Measurements from ENCODE around the gene PES1. TPM values are rescaled to one million over a fixed set of nuclear protein-coding genes. Genes with fewer than 3 reads are reported as not detected.

Gene PES1
- total RNA-seq, 1 donor from 2014 or later = 108 TPM

- no peak overlapping the region for H3K4me3 ChIP-seq (ENCODE audit: low read depth, low read length)
- DNase-seq (ENCODE audit: low read depth) (no peak), FAIRE-seq (no peak)
- no peaks in the 10 kb centered on the region for H3K36me3 ChIP-seq (ENCODE audit: control insufficient read depth, insufficient read depth, low read length)
- TF ChIP-seq, protein P1, sequence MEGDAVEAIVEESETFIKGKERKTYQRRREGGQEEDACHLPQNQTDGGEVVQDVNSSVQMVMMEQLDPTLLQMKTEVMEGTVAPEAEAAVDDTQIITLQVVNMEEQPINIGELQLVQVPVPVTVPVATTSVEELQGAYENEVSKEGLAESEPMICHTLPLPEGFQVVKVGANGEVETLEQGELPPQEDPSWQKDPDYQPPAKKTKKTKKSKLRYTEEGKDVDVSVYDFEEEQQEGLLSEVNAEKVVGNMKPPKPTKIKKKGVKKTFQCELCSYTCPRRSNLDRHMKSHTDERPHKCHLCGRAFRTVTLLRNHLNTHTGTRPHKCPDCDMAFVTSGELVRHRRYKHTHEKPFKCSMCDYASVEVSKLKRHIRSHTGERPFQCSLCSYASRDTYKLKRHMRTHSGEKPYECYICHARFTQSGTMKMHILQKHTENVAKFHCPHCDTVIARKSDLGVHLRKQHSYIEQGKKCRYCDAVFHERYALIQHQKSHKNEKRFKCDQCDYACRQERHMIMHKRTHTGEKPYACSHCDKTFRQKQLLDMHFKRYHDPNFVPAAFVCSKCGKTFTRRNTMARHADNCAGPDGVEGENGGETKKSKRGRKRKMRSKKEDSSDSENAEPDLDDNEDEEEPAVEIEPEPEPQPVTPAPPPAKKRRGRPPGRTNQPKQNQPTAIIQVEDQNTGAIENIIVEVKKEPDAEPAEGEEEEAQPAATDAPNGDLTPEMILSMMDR (IDR thresholded peaks at IDR 0.05; ENCODE audit: insufficient read depth, low read length, severe bottlenecking) = no peak
- H3K27me3 ChIP-seq (ENCODE audit: control insufficient read depth, insufficient read depth, low read length) = peaks cover 4% of the 10 kb centered on the region
Observed at GRCh38 chr22:30537083-30537731, 54.5 kb downstream of the PES1 start.

- Histone ChIP-seq H3K27me3 (ENCODE audit: control insufficient read depth, insufficient read depth, low read length) (no peaks in the 10 kb centered on the region), H3K4me3 (ENCODE audit: low read depth, low read length) (no peak overlapping the region), H3K36me3 (ENCODE audit: control insufficient read depth, insufficient read depth, low read length) (no peaks in the 10 kb centered on the region)
- TF ChIP-seq, protein P1 (IDR thresholded peaks at IDR 0.05; ENCODE audit: insufficient read depth, low read length, severe bottlenecking) = no peak
- FAIRE-seq = no peak
- DNase-seq (ENCODE audit: low read depth) = no peak
Observed at GRCh38 chr22:30535182-30535581, 56.5 kb downstream of the PES1 start.

DNA sequence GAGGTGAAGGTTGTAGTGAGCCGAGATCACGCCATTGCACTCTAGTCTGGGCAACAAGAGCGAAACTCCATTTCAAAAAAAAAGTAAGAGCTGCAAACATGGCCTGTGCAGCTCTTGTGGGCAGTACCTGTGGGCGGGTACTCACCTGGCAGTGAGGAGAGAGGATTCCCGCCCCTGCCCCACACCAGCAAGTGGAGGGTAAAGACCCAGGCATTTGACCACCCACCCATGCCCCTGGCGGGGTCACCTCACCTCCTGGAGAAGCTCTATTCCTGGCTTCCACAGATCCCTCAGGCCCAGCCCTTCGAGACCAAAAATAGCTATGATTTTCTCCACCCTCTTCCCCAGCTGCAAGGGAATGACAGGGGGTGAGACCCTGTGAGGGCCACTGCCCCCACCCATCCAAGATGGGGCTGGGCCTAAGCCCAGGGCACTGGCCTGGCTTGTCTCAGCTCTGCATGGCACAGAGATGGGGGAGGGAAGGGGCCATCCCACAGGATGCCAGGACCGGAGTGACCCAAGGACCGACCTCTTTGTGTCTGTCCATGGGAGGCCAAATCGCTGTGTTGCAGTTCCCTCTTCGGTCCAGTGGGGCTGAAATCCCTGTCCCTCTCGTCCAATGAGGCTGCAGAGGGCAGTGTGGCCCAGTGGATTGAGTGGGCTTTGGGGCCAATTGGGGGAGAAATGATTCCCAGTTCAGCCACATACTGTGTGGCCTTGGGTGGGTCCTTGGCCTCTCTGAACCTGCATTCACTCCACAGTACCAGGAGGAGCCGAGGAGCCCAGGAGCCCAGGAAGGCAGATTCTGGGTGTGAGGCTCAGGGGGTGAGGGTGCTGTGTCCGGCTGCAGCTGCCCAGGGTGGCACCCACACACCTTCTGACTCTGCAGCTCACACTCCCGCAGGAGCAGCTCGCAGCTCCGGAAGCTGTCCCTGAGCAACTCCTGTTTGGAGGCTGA is 59.8 kb downstream of the PES1 start:
- DNase-seq (ENCODE audit: low read depth) (no peak), FAIRE-seq (no peak)
- Histone ChIP-seq H3K4me3 (ENCODE audit: low read depth, low read length) (no peak overlapping the region), H3K27me3 (ENCODE audit: control insufficient read depth, insufficient read depth, low read length) (no peaks in the 10 kb centered on the region), H3K36me3 (ENCODE audit: control insufficient read depth, insufficient read depth, low read length) (no peaks in the 10 kb centered on the region)
- TF ChIP-seq, protein P1 (IDR thresholded peaks at IDR 0.05; ENCODE audit: insufficient read depth, low read length, severe bottlenecking) = no peak

DNA sequence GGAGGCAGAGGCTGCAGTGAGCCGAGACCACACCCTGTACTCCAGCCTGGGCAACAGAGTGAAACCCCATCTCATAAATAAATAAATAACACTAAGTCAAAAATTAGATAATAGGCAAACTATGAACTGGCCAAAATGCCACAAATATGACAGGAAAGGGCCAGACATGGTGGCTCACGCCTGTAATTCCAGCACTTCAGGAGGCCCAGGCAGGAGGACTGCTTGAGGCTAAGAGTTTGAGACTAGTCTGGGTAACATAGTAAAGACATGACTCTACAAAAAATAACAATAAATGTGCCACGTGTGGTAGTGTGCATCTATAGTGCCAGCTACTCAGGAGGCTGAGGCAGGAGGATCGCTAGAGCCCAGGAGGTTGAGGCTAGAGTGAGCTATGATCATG is 65.1 kb downstream of the PES1 start:
- DNase-seq (ENCODE audit: low read depth) (no peak), FAIRE-seq (no peak)
- TF ChIP-seq, protein P1 (IDR thresholded peaks at IDR 0.05; ENCODE audit: insufficient read depth, low read length, severe bottlenecking) = no peak
- H3K4me3 ChIP-seq (ENCODE audit: low read depth, low read length) = no peak overlapping the region
- peaks cover 4% of the 10 kb centered on the region for H3K27me3 ChIP-seq (ENCODE audit: control insufficient read depth, insufficient read depth, low read length)
- H3K36me3 ChIP-seq (ENCODE audit: control insufficient read depth, insufficient read depth, low read length) = no peaks in the 10 kb centered on the region

Other genes with a start within 250 kb of the PES1 start
- gene SF3A1, start 235.0 kb downstream of the PES1 start, total RNA-seq = 17.9 and 20.1 TPM in 2 replicates
- 0.38 and 0.53 TPM in 2 replicates for gene CCDC157, start 234.9 kb downstream of the PES1 start, total RNA-seq
- gene RNF215, start 204.5 kb downstream of the PES1 start, total RNA-seq = 14.1 and 15.5 TPM in 2 replicates
- gene SEC14L2, start 194.9 kb downstream of the PES1 start, total RNA-seq = 32.6 and 34.5 TPM in 2 replicates
- gene MTFP1, start 166.1 kb downstream of the PES1 start, total RNA-seq = 16.0 and 53.2 TPM in 2 replicates
- gene SEC14L3, start 119.9 kb downstream of the PES1 start, total RNA-seq = not detected in 2 replicates
- under 0.01 TPM in 1 of 2 replicates, not detected in the other for gene SEC14L4, start 86.2 kb downstream of the PES1 start, total RNA-seq
- not detected in 2 replicates for gene SEC14L6, start 45.2 kb downstream of the PES1 start, total RNA-seq
- gene GAL3ST1, start 17.2 kb downstream of the PES1 start, total RNA-seq = 0.13 and 0.26 TPM in 2 replicates
- gene TCN2, start 15.3 kb upstream of the PES1 start, total RNA-seq = 1.1 and 3.7 TPM in 2 replicates
- 4.7 and 9.0 TPM in 2 replicates for gene SLC35E4, start 43.9 kb upstream of the PES1 start, total RNA-seq
- 5.3 and 11.3 TPM in 2 replicates for gene DUSP18, start 76.0 kb upstream of the PES1 start, total RNA-seq
- gene OSBP2, start 103.0 kb upstream of the PES1 start, total RNA-seq = 23.4 and 32.8 TPM in 2 replicates